GM19438 (cell line): Measurements from ENCODE around the gene EXOC6B.

Experiments
- ATAC-seq: cut with Tn5 transposase; IDR thresholded peaks from one replicate; pipeline ENCODE4 v1.9.1; 2021; ENCODE audit warnings: low read depth; ENCODE audit not compliant: unreplicated experiment

The EXOC6B gene

DNA sequence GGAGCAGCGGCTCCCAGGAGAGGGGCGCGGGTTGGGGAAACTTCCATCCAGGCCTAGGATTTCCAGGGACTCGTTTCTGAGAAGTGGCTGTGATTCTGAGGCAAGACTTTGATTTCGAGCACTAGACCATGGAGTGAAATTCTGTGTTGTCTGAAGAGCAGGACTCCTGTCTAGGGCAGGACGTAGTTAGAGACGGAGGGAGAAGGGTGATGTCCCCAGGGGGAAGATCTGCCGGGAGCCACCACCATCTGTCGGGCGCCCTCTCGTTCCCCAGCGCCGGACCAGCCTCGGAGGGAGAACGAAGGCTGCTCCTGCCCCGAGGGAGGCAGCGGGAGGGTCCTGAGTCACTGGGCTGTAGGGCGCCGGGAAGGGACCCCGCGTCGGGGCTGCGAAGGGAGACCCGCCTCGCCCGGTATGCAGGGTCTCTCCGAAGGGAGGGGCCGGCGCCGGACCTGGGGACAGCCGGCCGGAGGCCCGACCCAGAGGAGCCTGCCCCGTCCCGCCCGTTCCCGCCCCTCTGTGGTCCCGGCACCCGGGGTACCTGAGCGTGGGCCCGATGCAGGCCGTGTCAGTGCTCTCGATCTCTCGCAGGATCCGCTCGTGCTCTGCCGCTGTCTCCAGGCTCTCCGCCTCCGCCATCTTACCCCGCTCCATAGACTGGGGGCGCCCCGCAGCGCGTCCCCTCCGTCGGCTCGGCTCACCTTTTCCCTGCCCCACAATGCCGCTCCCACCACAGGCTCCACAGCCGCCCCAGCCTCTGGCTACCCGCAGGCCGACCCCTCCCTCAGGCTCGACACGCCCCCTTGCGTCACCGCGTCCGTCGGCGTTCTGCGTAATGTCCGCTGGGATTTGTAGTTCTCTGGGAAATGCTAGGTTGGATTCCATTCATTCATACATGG, at the start of gene EXOC6B:
Gene EXOC6B, minus strand, starts transcription at position 777 of the 899 bp plus-strand sequence.
- ATAC-seq = peak; percentile 96

DNA sequence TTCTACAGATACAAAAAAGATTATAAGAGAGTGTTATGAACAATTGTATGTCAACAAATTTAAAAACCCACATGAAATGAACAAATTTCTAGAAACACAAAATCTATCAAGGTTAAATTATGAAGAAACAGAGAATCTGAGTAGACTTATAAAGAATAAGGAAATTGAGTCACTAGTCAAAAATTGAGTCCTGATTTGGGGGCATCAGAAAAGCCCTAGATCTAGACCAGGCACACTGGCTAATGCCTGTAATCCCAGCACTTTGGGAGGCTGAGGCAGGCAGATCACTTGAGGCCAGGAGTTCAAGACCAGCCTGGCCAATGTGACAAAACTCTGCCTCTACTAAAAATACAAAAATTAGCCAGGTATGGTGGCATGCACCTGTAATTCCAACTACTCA, 46.0 kb upstream of the EXOC6B start:
- ATAC-seq = no peak

DNA sequence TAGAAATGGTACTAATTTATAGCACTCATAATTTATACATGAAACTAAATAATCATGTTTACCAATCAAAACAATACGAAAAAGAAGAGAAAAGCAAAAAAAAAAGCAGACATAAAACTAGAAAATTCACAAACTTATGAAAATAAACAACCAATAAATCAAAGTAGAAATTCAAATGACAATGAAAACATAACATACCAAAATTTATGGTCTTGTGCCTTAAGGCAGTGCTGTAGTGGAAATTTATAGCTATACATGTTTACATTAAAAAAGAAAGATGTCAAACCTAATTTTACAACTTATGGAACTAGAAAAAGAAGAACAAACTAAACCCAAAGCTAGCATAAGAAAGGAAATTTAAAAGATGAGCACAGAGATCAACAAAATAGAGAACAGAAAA, 45.2 kb upstream of the EXOC6B start:
- no peak for ATAC-seq

DNA sequence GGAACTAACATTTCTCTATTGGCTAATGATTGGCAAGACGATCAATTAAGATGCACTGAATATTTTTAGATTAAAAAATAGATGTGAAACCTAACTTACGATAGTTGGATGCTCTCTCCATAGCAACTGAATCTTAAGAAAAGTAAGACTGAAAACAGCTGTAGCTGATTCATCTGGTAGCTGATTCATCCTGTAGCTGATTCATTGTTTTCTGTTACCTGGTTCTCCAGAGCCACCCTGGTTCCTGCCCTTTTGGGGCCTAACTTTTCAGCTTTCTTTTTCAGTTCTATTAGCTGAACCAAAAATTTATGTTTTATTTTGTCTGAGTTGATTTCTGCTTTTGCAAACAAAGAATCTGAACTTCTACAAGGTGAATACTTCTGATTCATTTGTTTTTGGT, 38.7 kb upstream of the EXOC6B start:
- ATAC-seq = no peak

DNA sequence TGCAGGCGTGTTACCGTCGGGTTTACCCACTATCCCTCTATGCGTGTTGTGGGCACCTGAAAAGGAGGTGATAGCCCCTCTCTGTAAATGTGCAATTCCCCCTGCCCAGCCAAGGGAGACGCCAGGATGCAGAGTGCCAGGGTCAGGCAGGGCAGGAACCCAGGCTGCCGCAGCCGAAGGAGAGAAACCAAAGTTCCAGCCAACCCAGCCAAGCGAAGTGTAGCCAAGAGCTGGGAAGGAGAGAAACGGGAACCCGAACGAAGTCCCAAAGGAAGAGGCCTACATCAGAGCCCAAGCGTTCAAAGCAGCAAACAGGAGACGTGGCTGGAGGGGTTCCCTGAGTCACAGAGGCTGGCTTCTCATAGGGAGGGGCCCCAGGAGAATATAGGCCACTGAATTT, 37.2 kb upstream of the EXOC6B start:
- no peak for ATAC-seq

DNA sequence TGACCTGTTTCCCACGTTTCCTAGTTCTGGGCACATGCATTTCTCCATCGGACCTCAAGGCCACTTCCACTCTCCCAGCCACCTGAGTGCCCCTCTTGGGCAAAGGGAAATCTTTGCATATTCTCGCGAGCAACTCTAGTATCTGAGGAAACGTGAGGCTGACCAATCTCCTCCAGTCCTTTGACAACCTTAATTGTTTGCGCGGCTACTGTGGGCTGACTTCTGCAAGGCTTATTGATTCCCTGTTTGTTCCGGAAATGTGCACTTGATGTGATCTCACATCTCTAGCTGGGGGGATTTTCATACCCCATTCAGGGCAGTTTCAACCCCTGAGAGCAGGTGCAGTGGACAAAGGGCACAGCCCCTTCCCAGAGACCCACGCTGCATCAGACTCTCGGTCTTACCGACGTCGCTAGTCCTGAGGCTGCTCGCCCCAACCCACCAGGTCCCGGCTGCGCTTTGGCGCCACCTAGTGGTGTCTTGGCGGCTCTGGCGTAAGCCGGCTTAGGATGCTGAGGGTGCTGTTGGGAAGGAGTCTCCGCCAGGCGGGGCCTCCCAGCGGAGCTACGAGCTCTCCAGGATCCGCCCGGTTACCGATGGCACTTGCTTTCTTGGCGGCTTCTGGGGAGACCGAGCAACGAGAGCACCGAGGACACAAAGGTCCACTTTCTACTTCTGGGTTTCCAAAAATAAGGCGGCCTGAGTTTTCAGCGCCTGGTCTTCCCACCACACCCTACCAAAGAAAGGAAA, 36.6 kb upstream of the EXOC6B start:
- peak; percentile 94 for ATAC-seq

DNA sequence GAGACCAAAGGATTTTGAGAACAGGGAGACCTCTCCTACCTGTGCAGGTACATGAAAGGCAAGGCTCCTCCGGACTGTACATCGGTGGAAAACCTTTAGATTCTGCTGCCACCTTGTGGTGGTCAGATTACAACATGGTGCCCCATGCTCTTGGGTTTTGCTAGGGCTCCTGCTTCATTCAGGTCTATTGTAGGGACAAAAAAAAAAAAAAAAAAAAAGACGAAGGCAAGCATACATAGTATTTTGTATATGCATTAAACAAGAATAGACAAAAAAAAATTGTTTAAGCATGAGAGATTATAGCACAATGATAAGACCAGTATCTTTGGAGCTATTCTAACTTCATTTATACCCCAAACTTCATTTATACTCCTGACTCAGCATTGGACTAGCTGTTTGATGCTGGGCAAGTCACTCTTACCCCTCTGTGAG, 34.0 kb upstream of the EXOC6B start:
- peak; percentile 45 for ATAC-seq

DNA sequence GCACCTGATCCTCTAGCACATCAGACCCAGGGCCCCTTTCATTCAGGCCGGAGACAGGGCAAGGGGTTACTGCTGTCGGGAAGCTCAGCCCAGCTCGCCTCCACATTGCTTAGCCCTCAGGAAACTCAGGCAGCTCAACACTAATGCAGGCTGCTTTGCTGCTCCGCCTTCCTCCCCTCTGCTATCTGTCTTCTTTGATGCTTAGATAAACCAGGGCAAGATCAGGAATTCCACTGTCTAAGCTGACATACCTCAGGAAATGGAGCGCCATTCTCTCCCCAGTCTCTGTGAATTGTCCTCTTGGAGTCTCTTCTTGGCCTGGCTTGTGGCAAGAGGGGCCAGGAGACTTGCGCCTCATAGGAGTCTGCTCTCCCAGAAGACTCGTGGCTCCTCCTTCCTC, 25.5 kb upstream of the EXOC6B start:
- ATAC-seq = no peak

DNA sequence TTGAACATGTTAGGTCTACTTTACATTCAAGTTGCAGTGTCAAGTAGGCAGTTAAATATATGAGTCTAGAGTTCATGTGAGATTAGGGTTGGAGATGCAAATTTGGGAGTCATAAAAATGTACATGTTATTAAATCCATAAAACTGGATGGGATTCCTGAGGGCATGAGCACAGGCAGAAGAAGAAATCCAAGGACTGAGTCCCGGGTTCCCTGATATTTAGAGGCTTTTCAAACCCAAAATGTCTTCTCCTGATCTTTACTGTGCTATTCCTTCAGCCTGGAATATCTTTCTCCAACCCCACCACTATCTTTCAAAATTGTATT, 23.3 kb upstream of the EXOC6B start:
- no peak for ATAC-seq

DNA sequence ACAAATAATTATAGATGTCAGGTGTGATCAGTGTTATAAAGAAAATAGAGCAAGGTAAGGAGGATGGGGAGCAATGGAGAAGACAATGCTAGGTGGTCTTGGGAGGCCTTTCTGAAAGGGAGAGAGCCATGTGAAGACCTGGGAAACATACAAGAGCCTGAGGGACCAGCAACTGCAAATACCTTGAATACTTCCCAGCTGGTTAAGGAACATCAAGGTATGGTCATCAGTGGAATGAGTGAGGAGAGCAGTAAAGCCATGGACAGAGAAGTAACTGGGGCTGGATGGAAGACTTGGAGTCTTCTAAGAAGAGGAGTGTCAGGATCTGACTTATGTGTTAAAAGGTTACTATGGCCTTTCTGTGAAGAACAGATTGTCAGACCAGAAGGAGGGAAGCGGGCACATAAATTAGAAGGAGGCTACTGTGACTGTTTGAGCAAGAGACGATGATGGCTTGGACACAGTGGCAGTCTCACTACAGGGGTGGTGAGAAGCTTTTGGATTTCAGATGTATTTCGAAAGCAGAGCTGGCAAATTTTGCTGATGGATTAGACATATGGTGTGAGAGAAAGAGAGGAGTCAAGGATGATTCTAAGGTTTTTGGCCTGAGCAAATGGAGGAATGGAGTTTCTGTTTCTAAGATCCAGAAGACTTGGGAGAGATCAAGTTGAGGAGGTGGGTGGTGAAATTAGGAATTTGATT, 22.8 kb upstream of the EXOC6B start:
- ATAC-seq = no peak

DNA sequence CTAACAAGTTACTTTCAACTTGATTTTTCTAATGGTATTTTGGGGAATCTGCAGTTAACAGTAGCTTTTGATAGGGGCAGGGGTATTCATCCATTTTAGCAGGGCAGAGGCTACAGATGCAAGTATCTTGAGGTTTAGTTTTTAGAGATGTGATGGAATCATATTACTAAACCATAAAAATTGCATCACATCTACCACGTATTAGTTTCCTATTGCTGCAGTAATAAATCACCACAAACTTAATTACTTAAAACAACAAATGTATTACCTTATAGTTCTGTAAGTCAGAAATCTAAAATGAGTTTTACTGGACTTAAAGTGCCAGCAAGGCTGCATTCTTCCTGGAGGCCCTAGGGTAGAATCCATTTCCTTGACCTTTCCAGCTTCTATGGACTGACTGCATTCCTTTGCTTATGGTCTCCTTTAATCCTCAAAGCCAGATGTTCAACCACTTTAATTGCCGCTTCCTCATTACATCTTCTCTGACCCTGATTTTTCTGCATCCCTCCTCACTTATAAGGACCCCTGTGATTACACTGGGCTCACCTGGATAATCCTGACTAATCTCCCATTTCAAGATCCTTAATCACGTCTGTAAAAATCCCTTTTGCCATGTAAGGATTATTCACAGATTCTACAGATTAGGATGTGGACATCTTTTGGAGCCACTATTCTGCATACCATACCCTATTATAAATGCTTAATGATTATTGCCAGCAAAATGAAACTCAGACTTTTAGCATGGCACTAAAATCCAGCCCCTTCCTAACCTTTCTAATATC, 21.9 kb upstream of the EXOC6B start:
- no peak for ATAC-seq

DNA sequence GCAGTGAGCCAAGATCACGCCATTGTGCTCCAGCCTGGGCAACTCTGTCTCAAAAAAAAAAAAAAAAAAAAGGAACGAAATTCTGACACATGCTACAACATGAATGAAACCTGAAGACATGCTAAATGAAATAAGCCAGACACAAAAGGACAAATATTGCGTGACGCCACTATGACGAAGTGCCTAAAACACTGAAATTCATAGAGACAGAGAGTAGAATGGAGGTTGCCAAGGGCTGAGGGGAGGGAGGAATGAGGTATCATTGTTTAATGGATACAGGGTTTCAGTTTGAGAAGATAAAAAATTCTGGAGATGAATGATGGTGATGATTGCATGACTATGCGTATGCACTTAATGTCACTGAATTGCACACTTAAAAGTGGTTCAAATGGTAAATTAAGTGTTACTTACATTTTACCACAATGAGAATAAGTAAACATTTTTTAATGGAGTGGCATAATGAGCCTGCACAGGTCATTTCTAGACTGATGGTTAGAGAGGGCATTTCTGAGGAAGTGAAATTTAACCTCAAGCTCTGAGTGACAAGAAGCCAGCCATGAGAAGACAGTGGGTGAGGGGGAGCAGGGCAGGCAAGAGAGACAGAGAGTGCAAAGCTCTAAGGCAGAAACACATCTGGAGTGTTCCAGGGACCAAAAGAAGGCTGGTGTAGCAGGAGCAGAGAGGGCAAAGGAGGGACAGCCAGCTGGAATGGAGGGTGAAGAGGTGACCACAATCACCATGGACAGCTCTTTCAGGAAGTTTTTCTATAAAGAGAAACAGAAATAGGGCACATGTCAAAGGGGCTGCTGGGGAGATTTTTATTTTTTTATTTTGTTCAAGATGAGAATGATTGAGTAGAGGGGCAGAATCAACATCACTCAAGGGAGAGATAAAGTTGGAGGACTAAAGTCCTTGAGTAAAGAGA, 20.6 kb upstream of the EXOC6B start:
- peak; percentile 89 for ATAC-seq

DNA sequence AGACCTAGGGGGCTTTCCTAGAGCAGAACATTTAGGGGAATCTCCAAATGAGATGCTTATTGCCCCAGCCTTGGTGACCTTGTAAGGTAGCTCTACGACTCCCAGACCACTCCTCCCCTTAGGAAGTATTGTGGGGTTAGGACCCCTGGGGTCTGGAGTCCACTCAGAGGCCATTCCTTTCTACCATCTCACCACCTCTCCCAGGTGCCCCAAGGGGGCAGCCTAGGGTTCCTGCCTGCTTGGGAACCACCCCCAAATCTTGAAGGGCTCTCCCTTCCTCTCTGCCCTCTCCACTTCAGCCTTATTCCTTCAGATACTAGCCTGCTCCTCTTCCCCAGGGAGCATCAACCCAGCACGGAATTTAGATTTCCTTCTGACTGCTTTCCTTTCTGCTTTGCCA, 17.5 kb upstream of the EXOC6B start:
- ATAC-seq = no peak

DNA sequence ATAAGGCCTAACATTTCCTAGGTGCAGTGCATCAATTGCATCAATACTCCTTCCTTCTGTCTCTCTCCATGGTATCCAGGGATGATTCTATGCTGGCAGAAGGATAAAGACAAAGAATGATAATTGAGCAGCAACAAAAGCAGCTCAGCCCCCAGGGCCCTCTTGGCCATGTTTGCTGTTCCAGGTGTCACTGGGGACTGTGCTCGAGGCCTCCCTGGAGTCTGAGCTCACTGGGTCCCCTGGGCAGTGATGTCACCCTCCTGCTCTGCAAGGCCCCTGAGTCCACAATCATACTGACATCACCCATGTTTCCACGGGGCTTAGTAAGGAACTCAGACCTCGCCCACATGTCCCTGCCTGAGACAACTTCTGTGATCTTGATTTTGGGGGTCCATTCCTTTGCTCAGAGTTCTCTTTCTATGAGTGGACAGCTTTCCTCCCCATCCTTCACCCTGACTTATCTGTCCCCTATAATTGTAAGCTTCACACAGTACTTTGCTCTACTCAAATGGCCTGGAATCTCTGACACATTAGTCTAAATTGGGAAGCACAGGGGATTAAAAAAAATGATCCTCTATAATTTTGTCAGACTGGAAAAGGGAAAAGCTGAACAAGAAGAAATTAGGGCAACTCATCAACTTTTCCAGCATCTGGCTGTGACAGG, 15.8 kb upstream of the EXOC6B start:
- no peak for ATAC-seq

DNA sequence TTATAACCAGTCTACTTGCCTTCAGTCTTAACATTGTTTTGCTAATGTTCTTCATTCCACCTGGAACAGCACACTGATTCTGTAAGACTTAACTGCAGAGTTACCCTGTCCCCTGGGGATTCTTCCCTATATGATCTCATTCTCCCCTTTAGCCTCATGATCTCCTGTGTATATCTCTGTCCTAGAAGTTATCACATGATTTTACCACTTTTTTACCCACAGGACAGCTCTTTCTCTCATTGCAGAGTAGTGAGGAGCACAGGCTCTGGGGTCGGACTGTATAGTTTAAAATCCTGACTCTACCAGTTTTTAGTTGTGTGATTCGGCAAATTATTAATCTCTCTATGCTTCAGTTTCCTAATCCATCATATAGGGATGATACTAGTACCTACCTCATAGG, 14.2 kb upstream of the EXOC6B start:
- no peak for ATAC-seq

DNA sequence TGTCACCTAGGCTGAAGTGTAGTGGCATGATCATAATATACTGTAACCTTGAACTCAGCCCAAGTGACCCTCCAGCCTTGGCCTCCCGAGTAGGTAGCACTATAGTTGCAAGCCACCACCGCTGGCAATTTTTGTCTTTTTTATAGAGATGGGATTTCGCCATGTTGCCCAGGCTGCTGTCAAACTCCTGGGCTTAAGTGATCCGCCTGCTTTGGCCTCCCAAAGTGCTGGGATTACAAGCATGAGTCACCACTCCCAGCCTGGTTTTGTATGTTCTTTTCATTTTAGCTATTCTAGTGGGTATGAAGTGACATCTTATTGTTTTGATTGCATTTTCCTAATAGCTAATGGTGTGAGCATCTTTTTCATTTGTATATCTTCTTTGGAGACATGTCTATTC, 11.3 kb upstream of the EXOC6B start:
- no peak for ATAC-seq

DNA sequence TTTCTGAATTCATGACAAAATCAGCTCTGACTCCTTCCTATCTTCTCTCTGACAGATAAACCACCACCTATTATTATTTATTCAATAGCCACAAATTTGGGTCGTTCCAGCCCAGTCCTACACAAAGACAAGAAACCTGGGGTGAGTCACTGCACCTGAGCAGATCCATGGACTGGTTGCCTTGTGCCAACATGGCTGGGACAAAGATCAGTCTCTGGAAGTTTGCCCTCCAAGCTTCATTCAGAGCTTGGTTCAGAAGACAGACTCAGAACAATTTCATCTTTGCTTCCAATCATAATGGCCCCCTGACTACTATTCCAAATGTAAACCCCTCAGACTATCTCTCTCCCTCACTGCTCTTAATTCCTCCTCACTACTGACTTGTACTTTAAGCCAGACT, 9.6 kb upstream of the EXOC6B start:
- ATAC-seq = no peak

DNA sequence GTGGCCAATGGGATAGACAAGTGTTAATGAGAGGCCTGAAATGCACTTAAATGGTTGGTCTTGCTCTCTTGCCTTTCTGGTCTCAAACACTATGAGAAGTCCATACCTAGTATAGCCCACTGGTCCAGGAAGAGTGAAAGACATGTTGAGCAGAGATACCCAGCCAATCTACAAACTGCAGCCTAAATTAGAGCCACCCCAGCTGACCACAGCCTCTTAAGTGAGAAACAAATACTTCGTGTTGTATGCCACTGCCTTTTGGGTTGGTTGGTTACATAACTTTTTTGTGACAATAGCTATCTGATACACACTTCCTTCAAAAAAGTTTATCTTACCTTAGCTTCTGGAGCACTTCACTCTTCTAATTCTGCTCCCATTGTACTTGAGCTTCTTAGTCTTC, 8.8 kb upstream of the EXOC6B start:
- ATAC-seq = no peak

DNA sequence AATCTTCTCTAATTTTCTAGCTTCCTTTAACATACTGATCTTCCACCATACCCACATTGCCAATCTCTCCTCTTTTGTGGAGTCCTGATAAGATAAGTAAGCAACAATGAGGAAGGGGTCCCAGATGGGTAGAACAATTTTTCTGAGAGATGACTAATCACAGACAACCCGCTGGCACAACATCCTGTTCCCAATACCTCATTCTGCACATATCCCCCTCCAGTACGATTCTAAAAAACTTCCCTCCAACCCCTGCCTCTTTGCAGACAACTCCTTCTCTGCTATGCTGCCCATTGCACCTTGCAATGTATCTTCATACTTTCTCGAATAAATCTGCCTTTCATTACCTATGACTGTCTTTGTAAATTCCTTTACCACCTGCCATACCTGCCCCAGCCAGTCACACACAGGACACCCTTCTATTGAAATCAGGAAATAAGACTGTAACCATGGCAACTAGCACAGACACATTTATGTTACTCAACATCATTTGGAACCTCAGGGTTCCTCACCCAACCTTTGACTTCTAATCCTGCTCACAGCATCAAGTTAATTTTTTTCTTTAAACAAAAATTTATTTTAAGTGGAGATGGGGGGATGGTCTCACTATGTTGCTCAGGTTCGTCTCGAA, 7.4 kb upstream of the EXOC6B start:
- ATAC-seq = no peak
